ENCODE results near the gene GPR78. TPM values are rescaled to one million over a fixed set of nuclear protein-coding genes. Genes with fewer than 3 reads are reported as not detected.

The GPR78 gene
- polyA plus RNA-seq, 4 donors = 0.06 TPM; not detected in 3

DNA sequence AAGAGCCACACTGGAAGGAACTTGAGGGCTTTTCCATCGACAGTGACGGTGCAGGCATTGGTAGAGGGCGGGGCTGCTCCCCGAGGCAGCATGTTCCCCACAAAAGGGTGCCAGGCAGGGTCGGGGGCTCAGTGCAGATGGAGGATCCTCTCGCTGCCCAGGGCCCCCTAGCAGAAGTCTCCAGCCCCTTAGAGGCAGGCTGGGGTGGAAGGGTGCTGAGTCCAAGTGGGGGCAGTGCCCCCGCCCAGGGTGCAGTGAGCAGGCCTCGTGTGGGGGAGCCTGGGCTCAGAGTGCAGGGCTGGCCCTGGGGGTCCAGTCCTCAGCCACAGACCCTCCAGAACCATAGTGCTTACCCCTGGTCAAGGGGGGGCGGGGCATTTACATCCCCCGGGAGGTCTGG lies 21.4 kb downstream of the GPR78 start:
- DNase-seq (no peak), FAIRE-seq (no peak)
- no peak overlapping the region for H3K4me3 ChIP-seq (ENCODE audit: low read depth in 1 of 3, low read length in 3 of 3)
- no peaks in the 10 kb centered on the region for H3K36me3 ChIP-seq (ENCODE audit: control insufficient read depth in 3 of 3, insufficient read depth in 2 of 3, low read depth in 1 of 3, low read length in 3 of 3)
- H3K9me3 ChIP-seq (ENCODE audit: control insufficient read depth in 2 of 2, insufficient read depth in 1 of 2, low read depth in 1 of 2, low read length in 1 of 2) = no peaks in the 10 kb centered on the region
- 76 to 81% (median 77%) methylated on average over 10 of the region's 10 CpGs for WGBS, 3 donors
- no peak overlapping the region for H3K27ac ChIP-seq (ENCODE audit: low read depth in 1 of 3, low read length in 2 of 3)
- no peaks in the 10 kb centered on the region for H3K27me3 ChIP-seq (ENCODE audit: control insufficient read depth in 3 of 3, insufficient read depth in 3 of 3, low read length in 3 of 3)
- H3K4me1 ChIP-seq (ENCODE audit: control insufficient read depth in 3 of 3, insufficient read depth in 2 of 3, low read depth in 1 of 3, low read length in 2 of 3) = no peaks in the 10 kb centered on the region

DNA sequence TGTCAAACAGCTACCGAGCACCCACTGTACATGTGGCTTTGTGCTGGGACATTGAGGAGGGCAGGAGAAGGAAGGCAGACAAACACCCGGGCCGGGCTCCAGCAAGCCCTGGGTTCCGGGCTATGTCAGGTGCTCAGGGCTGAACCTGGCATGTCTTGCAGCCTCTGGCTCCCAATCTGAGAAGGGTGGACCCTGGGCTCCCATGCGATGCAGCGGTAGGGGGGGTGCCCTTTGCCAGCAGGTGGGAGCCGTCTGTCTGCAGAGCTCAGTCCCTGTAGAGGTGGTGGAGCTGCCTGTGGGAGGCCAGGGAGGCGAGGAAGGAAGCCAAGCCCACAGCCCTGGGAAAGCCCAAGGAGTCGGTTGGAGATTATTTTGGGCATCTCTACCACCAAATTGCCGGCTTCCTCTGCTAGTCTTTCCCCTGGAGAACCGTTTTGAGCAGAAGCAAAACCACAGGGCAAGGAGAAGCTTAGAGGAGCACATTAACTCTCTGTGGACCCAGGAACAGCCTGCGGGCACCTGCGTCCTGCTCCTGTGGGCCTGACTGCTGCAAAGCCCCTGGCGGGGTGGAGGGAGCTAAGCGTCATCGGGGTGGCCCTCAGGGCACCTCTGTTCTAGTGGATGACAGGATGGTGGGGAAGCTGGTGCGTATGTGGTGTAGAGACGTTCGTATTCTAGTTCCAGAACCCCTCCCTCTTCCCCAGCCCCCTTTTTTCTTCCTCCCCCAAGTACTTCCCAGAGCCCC lies 22.7 kb downstream of the GPR78 start:
- no peaks in the 10 kb centered on the region for H3K27me3 ChIP-seq (ENCODE audit: control insufficient read depth in 3 of 3, insufficient read depth in 3 of 3, low read length in 3 of 3)

DNA sequence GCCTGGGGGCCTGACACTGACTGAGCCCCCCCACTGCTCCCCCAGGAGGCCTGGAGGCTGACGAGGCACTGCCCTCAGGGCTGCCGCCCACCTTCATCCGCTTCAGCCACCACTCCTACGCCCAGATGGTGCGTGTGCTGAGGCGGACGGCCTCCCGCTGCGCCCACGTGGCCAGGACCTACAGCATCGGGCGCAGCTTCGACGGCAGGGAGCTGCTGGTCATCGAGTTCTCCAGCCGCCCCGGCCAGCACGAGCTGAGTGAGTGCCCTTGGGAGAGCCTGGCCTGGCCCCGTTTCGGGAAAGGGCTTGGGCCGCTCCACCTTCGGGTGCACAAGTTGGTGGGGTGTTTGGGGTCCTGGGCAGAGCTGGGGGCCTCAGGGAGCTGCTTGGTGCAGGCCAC lies 23.7 kb downstream of the GPR78 start:
- FAIRE-seq = no peak

More for the DNA sequence above, 22.7 kb downstream of the GPR78 start:
- no peak overlapping the region for H3K27ac ChIP-seq (ENCODE audit: low read depth in 1 of 3, low read length in 2 of 3)
- no peak overlapping the region for H3K4me3 ChIP-seq (ENCODE audit: low read depth in 1 of 3, low read length in 3 of 3)
- FAIRE-seq (no peak), DNase-seq (no peak)
- H3K4me1 ChIP-seq (ENCODE audit: control insufficient read depth in 3 of 3, insufficient read depth in 2 of 3, low read depth in 1 of 3, low read length in 2 of 3) = no peaks in the 10 kb centered on the region
- no peaks in the 10 kb centered on the region for H3K36me3 ChIP-seq (ENCODE audit: control insufficient read depth in 3 of 3, insufficient read depth in 2 of 3, low read depth in 1 of 3, low read length in 3 of 3)
- no peaks in the 10 kb centered on the region for H3K9me3 ChIP-seq (ENCODE audit: control insufficient read depth in 2 of 2, insufficient read depth in 1 of 2, low read depth in 1 of 2, low read length in 1 of 2)
- 71 to 75% (median 73%) methylated on average over 17 to 19 of the region's 19 CpGs for WGBS, 3 donors

DNA sequence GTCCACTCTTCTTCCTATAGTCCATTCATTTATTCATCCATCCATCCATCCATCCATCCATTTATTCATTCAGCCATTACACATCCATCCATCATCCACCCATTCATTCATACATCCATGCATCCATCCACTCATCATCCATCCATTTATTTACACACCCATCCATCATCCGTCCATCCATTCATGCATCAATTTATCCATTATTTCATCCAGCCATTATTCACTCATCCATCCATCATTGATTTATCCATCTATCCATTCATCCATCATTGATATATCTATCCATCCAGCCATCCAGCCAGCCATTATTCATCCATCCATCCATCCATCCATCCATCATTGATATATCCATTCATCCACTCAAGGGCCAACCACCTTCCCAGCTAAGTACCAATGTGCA lies 25.1 kb downstream of the GPR78 start:
- no peaks in the 10 kb centered on the region for H3K27me3 ChIP-seq (ENCODE audit: control insufficient read depth in 3 of 3, insufficient read depth in 3 of 3, low read length in 3 of 3)
- H3K9me3 ChIP-seq (ENCODE audit: control insufficient read depth in 2 of 2, insufficient read depth in 1 of 2, low read depth in 1 of 2, low read length in 1 of 2) = no peaks in the 10 kb centered on the region
- DNase-seq (no peak), FAIRE-seq (no peak)
- no peak overlapping the region for H3K27ac ChIP-seq (ENCODE audit: low read depth in 1 of 3, low read length in 2 of 3)
- no peaks in the 10 kb centered on the region for H3K4me1 ChIP-seq (ENCODE audit: control insufficient read depth in 3 of 3, insufficient read depth in 2 of 3, low read depth in 1 of 3, low read length in 2 of 3)
- H3K36me3 ChIP-seq (ENCODE audit: control insufficient read depth in 3 of 3, insufficient read depth in 2 of 3, low read depth in 1 of 3, low read length in 3 of 3) = no peaks in the 10 kb centered on the region
- no peak overlapping the region for H3K4me3 ChIP-seq (ENCODE audit: low read depth in 1 of 3, low read length in 3 of 3)
- WGBS, 3 donors = 95 to 98% (median 97%) methylated on average over 1 of the region's 1 CpG

More for the DNA sequence above, 23.7 kb downstream of the GPR78 start:
- no peaks in the 10 kb centered on the region for H3K4me1 ChIP-seq (ENCODE audit: control insufficient read depth in 3 of 3, insufficient read depth in 2 of 3, low read depth in 1 of 3, low read length in 2 of 3)
- DNase-seq = no peak
- no peak overlapping the region for H3K4me3 ChIP-seq (ENCODE audit: low read depth in 1 of 3, low read length in 3 of 3)
- WGBS, 3 donors = 85 to 86% (median 85%) methylated on average over 22 of the region's 22 CpGs
- no peaks in the 10 kb centered on the region for H3K9me3 ChIP-seq (ENCODE audit: control insufficient read depth in 2 of 2, insufficient read depth in 1 of 2, low read depth in 1 of 2, low read length in 1 of 2)
- no peak overlapping the region for H3K27ac ChIP-seq (ENCODE audit: low read depth in 1 of 3, low read length in 2 of 3)
- no peaks in the 10 kb centered on the region for H3K36me3 ChIP-seq (ENCODE audit: control insufficient read depth in 3 of 3, insufficient read depth in 2 of 3, low read depth in 1 of 3, low read length in 3 of 3)
- H3K27me3 ChIP-seq (ENCODE audit: control insufficient read depth in 3 of 3, insufficient read depth in 3 of 3, low read length in 3 of 3) = no peaks in the 10 kb centered on the region

DNA sequence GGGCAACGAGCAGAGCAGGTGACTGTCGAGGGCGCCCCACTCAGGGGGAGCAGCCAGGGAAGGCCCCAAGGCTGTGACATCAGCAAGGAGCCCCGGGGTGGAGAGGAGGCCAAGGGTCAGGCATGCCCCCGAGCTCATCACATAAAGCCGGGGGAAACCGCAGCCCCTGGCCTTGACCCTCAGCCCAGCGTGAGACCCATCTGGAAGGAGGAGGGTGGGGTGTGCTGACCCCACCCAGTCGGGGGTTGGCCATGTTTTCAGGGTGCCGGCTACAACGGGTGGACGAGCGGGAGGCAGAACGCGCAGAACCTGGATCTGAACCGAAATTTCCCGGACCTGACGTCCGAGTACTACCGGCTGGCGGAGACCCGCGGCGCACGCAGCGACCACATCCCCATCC lies 26.3 kb downstream of the GPR78 start:
- no peak for FAIRE-seq
- Histone ChIP-seq H3K9me3 (ENCODE audit: control insufficient read depth in 2 of 2, insufficient read depth in 1 of 2, low read depth in 1 of 2, low read length in 1 of 2) (no peaks in the 10 kb centered on the region), H3K36me3 (ENCODE audit: control insufficient read depth in 3 of 3, insufficient read depth in 2 of 3, low read depth in 1 of 3, low read length in 3 of 3) (no peaks in the 10 kb centered on the region), H3K4me3 (ENCODE audit: low read depth in 1 of 3, low read length in 3 of 3) (no peak overlapping the region), H3K27me3 (ENCODE audit: control insufficient read depth in 3 of 3, insufficient read depth in 3 of 3, low read length in 3 of 3) (no peaks in the 10 kb centered on the region), H3K4me1 (ENCODE audit: control insufficient read depth in 3 of 3, insufficient read depth in 2 of 3, low read depth in 1 of 3, low read length in 2 of 3) (no peaks in the 10 kb centered on the region), H3K27ac (ENCODE audit: low read depth in 1 of 3, low read length in 2 of 3) (no peak overlapping the region)
- no peak for DNase-seq
- WGBS, 3 donors = 69 to 83% (median 76%) methylated on average over 21 to 26 of the region's 26 CpGs

DNA sequence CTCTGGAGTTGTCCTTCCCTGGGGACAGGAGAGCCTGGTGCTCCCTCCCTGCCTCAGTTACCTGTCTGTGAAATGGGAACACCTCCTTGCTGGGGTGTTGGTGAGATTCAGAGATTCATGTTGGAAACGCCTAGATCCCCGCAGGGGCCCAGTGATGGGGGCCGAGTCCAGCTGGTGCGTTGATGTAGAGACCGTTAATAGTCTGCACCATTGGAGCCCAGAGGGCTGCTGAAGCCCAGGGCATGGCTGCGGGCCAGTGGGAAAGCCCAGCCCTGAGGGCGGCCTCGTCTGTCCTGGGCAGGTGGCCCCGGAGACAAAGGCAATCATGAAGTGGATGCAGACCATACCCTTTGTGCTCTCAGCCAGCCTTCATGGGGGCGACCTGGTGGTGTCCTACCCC lies 26.8 kb downstream of the GPR78 start:
- H3K27ac ChIP-seq (ENCODE audit: low read depth in 1 of 3, low read length in 2 of 3) = no peak overlapping the region
- WGBS, 3 donors = 61 to 74% (median 62%) methylated on average over 10 of the region's 10 CpGs
- no peak overlapping the region for H3K4me3 ChIP-seq (ENCODE audit: low read depth in 1 of 3, low read length in 3 of 3)
- H3K27me3 ChIP-seq (ENCODE audit: control insufficient read depth in 3 of 3, insufficient read depth in 3 of 3, low read length in 3 of 3) = no peaks in the 10 kb centered on the region
- FAIRE-seq (no peak), DNase-seq (no peak)
- no peaks in the 10 kb centered on the region for H3K9me3 ChIP-seq (ENCODE audit: control insufficient read depth in 2 of 2, insufficient read depth in 1 of 2, low read depth in 1 of 2, low read length in 1 of 2)
- no peaks in the 10 kb centered on the region for H3K4me1 ChIP-seq (ENCODE audit: control insufficient read depth in 3 of 3, insufficient read depth in 2 of 3, low read depth in 1 of 3, low read length in 2 of 3)
- H3K36me3 ChIP-seq (ENCODE audit: control insufficient read depth in 3 of 3, insufficient read depth in 2 of 3, low read depth in 1 of 3, low read length in 3 of 3) = no peaks in the 10 kb centered on the region

DNA sequence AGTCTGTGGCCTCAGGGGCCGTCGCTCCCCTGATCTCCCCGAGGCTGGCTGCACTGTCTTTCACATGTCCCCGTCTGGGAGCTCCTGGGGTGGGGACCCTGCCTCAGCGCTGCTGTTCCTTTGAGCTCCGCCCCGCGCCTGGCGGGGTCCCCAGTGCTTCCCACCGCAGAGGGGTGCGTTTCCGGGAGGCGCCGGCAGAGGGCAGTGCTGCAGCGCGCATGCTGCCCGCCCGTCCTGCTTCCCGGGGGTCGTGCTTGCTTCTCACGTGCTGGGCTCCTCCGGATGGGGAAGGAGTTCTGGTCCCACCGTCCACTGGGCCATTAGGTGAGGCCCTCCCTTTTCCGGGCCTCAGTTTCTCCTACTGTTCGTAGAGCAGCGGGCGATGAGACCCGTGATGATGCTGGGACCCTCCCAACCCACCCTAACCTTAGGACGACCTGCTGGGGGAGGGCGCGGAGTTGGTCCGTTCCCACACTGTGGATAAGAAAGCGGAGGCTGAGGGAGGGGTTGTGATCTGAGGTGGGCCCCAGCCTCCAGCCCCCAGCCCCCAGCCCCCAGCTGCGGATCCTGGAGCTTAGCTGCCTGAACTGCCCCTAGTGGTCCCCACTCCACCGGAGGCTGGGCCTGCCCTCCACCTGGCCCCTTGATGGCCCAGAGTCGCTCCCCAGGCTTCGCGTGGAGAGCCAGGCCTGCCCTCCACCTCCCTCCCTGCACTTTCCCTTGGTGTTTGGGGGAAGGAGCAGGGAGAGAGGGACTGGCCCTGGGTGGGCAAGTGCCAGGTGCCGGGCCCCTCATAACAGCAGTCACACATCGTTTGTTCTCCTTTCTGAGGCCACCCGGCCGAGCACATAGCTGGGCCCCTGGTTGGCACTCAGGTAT lies 27.6 kb downstream of the GPR78 start:
- H3K9me3 ChIP-seq (ENCODE audit: control insufficient read depth in 2 of 2, insufficient read depth in 1 of 2, low read depth in 1 of 2, low read length in 1 of 2) = no peaks in the 10 kb centered on the region
- no peak overlapping the region for H3K27ac ChIP-seq (ENCODE audit: low read depth in 1 of 3, low read length in 2 of 3)
- no peaks in the 10 kb centered on the region for H3K27me3 ChIP-seq (ENCODE audit: control insufficient read depth in 3 of 3, insufficient read depth in 3 of 3, low read length in 3 of 3)
- 13 to 18% (median 14%) methylated on average over 38 to 42 of the region's 42 CpGs for WGBS, 3 donors
- FAIRE-seq (no peak), DNase-seq (peak in 1 of 2 donors; percentile 33)
- H3K4me3 ChIP-seq (ENCODE audit: low read depth in 1 of 3, low read length in 3 of 3) = no peak overlapping the region
- no peaks in the 10 kb centered on the region for H3K36me3 ChIP-seq (ENCODE audit: control insufficient read depth in 3 of 3, insufficient read depth in 2 of 3, low read depth in 1 of 3, low read length in 3 of 3)
- no peaks in the 10 kb centered on the region for H3K4me1 ChIP-seq (ENCODE audit: control insufficient read depth in 3 of 3, insufficient read depth in 2 of 3, low read depth in 1 of 3, low read length in 2 of 3)

DNA sequence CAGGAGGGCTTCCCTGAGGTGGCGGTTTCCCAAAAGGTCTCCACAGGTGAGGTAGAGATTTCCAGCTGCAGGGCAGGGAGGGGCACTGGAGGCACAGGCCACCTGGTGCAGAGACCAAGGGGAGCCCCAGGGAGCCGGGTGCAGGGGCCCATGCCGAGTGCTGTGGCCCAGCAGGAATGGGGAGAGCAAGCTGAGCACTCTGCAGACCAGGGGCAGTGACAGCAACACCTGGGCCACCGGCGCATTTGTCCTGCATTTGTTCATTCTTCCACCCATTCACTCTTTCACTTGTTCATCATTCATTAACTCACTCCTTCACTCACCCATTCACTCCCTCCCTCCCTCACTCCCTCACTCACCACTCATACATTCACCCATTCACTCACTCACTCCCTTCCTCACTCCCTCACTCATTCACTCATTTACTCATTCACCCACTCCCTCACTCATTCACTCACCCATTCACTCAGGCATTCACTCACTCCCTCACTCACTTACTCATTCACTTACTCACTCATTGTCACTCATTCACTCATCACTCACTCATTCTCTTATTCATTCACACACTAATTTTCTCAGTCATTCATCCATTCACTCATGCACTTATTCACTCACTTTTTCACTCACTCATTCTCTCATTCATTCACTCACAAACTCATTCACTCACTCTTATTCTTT lies 28.7 kb downstream of the GPR78 start:
- Histone ChIP-seq H3K4me1 (ENCODE audit: control insufficient read depth in 3 of 3, insufficient read depth in 2 of 3, low read depth in 1 of 3, low read length in 2 of 3) (no peaks in the 10 kb centered on the region), H3K27ac (ENCODE audit: low read depth in 1 of 3, low read length in 2 of 3) (no peak overlapping the region), H3K36me3 (ENCODE audit: control insufficient read depth in 3 of 3, insufficient read depth in 2 of 3, low read depth in 1 of 3, low read length in 3 of 3) (no peaks in the 10 kb centered on the region), H3K4me3 (ENCODE audit: low read depth in 1 of 3, low read length in 3 of 3) (no peak overlapping the region), H3K9me3 (ENCODE audit: control insufficient read depth in 2 of 2, insufficient read depth in 1 of 2, low read depth in 1 of 2, low read length in 1 of 2) (no peaks in the 10 kb centered on the region), H3K27me3 (ENCODE audit: control insufficient read depth in 3 of 3, insufficient read depth in 3 of 3, low read length in 3 of 3) (no peaks in the 10 kb centered on the region)
- 41 to 62% (median 46%) methylated on average over 4 to 5 of the region's 5 CpGs for WGBS, 3 donors
- no peak for DNase-seq
- no peak for FAIRE-seq

Measured in small intestine (tissue), 7 donors.